ENCODE measurements around the gene GRIN2D.

Gene GRIN2D

DNA sequence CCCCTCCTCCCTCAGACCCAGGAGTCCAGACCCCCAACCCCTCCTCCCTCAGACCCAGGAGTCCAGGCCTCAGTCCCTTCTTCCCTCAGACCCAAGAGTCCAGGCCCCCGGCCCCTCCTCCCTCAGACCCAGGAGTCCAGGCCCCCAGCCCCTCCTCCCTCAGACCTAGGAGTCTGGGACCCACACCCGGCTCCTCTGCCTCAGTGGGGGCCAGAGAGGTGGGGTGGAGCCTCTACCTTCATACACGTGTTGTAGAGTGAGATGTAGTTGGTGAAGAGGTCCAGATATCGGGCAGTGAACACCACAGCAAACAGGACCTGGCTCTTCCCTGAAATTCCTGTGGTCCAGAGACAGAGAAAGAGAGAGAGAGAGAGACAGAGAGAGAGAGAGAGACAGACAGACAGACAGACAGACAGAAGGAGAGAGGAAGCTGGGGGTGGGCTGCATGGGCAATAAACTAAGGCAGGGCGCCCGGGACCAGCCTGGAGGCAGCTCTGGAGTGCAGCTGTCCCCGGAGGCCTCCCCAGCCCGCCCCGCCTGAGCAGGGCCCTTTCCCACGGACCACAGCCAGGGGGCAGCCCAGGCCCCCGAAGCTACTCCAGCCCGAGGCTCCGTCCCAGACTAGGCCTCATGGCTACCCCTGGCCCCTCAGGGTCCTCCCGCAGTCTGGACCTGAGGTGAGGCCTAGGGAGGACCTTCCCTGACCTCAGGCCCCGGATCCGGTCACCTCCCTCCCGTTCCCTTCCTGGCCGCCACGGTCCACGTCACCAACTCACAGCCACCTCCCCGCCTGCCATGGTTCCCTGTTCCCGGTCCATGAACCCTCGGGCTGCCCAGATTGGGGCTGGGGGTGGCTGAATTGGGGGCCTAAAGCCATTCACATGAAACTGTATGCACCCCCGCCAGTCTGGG, 3.0 kb upstream of the GRIN2D start (continued):
- TF ChIP-seq ZNF324 (tag by site-specific recombination; IDR thresholded peaks at IDR 0.05) (peak; percentile 84; the same call in 1 of the 2 replicates), GLIS2 (tag by site-specific recombination; IDR thresholded peaks at IDR 0.05) (peak; percentile 70), ZNF530 (tag by site-specific recombination; IDR thresholded peaks at IDR 0.05; ENCODE audit: low read depth) (no peak), ZNF391 (tag by site-specific recombination; IDR thresholded peaks at IDR 0.05; ENCODE audit: borderline replicate concordance, low read depth) (peak; percentile 54; the same call in 1 of the 2 replicates), ZNF433 (tag by site-specific recombination; IDR thresholded peaks at IDR 0.05; ENCODE audit: low read depth) (no peak), ZNF202 (tag by site-specific recombination; IDR thresholded peaks at IDR 0.05; ENCODE audit: borderline replicate concordance) (no peak), ZNF335 (tag by site-specific recombination; conservative IDR thresholded peaks at IDR 0.05) (peak; percentile 94), ZFP3 (tag by site-specific recombination; IDR thresholded peaks at IDR 0.05; ENCODE audit: low read depth) (no peak), ZNF292 (tag by site-specific recombination; IDR thresholded peaks at IDR 0.05; ENCODE audit: borderline replicate concordance, low read depth) (no peak), FEZF1 (tag by site-specific recombination; IDR thresholded peaks at IDR 0.05) (no peak), ZNF549 (tag by site-specific recombination; IDR thresholded peaks at IDR 0.05) (no peak), ZNF10 (tag by site-specific recombination; IDR thresholded peaks at IDR 0.05) (no peak)
- TF ChIP-seq, protein P1, sequence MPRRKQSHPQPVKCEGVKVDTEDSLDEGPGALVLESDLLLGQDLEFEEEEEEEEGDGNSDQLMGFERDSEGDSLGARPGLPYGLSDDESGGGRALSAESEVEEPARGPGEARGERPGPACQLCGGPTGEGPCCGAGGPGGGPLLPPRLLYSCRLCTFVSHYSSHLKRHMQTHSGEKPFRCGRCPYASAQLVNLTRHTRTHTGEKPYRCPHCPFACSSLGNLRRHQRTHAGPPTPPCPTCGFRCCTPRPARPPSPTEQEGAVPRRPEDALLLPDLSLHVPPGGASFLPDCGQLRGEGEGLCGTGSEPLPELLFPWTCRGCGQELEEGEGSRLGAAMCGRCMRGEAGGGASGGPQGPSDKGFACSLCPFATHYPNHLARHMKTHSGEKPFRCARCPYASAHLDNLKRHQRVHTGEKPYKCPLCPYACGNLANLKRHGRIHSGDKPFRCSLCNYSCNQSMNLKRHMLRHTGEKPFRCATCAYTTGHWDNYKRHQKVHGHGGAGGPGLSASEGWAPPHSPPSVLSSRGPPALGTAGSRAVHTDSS (tag by site-specific recombination; IDR thresholded peaks at IDR 0.05), result no peak; the same call in 1 of the 2 replicates
- TF ChIP-seq, protein P2, sequence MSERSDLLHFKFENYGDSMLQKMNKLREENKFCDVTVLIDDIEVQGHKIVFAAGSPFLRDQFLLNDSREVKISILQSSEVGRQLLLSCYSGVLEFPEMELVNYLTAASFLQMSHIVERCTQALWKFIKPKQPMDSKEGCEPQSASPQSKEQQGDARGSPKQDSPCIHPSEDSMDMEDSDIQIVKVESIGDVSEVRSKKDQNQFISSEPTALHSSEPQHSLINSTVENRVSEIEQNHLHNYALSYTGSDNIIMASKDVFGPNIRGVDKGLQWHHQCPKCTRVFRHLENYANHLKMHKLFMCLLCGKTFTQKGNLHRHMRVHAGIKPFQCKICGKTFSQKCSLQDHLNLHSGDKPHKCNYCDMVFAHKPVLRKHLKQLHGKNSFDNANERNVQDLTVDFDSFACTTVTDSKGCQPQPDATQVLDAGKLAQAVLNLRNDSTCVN (tag by site-specific recombination; optimal IDR thresholded peaks at IDR 0.05), result peak; percentile 20
- TF ChIP-seq, protein P3, sequence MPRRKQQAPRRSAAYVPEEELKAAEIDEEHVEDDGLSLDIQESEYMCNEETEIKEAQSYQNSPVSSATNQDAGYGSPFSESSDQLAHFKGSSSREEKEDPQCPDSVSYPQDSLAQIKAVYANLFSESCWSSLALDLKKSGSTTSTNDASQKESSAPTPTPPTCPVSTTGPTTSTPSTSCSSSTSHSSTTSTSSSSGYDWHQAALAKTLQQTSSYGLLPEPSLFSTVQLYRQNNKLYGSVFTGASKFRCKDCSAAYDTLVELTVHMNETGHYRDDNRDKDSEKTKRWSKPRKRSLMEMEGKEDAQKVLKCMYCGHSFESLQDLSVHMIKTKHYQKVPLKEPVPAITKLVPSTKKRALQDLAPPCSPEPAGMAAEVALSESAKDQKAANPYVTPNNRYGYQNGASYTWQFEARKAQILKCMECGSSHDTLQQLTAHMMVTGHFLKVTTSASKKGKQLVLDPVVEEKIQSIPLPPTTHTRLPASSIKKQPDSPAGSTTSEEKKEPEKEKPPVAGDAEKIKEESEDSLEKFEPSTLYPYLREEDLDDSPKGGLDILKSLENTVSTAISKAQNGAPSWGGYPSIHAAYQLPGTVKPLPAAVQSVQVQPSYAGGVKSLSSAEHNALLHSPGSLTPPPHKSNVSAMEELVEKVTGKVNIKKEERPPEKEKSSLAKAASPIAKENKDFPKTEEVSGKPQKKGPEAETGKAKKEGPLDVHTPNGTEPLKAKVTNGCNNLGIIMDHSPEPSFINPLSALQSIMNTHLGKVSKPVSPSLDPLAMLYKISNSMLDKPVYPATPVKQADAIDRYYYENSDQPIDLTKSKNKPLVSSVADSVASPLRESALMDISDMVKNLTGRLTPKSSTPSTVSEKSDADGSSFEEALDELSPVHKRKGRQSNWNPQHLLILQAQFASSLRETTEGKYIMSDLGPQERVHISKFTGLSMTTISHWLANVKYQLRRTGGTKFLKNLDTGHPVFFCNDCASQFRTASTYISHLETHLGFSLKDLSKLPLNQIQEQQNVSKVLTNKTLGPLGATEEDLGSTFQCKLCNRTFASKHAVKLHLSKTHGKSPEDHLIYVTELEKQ (tag by site-specific recombination; IDR thresholded peaks at IDR 0.05; ENCODE audit: borderline replicate concordance), result no peak
- TF ChIP-seq, protein P4, sequence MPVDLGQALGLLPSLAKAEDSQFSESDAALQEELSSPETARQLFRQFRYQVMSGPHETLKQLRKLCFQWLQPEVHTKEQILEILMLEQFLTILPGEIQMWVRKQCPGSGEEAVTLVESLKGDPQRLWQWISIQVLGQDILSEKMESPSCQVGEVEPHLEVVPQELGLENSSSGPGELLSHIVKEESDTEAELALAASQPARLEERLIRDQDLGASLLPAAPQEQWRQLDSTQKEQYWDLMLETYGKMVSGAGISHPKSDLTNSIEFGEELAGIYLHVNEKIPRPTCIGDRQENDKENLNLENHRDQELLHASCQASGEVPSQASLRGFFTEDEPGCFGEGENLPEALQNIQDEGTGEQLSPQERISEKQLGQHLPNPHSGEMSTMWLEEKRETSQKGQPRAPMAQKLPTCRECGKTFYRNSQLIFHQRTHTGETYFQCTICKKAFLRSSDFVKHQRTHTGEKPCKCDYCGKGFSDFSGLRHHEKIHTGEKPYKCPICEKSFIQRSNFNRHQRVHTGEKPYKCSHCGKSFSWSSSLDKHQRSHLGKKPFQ (tag by site-specific recombination; IDR thresholded peaks at IDR 0.05), result no peak
- TF ChIP-seq, protein P5, sequence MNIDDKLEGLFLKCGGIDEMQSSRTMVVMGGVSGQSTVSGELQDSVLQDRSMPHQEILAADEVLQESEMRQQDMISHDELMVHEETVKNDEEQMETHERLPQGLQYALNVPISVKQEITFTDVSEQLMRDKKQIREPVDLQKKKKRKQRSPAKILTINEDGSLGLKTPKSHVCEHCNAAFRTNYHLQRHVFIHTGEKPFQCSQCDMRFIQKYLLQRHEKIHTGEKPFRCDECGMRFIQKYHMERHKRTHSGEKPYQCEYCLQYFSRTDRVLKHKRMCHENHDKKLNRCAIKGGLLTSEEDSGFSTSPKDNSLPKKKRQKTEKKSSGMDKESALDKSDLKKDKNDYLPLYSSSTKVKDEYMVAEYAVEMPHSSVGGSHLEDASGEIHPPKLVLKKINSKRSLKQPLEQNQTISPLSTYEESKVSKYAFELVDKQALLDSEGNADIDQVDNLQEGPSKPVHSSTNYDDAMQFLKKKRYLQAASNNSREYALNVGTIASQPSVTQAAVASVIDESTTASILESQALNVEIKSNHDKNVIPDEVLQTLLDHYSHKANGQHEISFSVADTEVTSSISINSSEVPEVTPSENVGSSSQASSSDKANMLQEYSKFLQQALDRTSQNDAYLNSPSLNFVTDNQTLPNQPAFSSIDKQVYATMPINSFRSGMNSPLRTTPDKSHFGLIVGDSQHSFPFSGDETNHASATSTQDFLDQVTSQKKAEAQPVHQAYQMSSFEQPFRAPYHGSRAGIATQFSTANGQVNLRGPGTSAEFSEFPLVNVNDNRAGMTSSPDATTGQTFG (tag by site-specific recombination; IDR thresholded peaks at IDR 0.05; ENCODE audit: borderline replicate concordance), result 0 out of 2 replicates have a peak, but pooled peaks have one; percentile 11
- TF ChIP-seq, protein P6, sequence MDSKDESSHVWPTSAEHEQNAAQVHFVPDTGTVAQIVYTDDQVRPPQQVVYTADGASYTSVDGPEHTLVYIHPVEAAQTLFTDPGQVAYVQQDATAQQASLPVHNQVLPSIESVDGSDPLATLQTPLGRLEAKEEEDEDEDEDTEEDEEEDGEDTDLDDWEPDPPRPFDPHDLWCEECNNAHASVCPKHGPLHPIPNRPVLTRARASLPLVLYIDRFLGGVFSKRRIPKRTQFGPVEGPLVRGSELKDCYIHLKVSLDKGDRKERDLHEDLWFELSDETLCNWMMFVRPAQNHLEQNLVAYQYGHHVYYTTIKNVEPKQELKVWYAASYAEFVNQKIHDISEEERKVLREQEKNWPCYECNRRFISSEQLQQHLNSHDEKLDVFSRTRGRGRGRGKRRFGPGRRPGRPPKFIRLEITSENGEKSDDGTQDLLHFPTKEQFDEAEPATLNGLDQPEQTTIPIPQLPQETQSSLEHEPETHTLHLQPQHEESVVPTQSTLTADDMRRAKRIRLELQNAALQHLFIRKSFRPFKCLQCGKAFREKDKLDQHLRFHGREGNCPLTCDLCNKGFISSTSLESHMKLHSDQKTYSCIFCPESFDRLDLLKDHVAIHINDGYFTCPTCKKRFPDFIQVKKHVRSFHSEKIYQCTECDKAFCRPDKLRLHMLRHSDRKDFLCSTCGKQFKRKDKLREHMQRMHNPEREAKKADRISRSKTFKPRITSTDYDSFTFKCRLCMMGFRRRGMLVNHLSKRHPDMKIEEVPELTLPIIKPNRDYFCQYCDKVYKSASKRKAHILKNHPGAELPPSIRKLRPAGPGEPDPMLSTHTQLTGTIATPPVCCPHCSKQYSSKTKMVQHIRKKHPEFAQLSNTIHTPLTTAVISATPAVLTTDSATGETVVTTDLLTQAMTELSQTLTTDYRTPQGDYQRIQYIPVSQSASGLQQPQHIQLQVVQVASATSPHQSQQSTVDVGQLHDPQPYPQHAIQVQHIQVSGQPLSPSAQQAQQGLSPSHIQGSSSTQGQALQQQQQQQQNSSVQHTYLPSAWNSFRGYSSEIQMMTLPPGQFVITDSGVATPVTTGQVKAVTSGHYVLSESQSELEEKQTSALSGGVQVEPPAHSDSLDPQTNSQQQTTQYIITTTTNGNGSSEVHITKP (tag by site-specific recombination; IDR thresholded peaks at IDR 0.05), result peak; percentile 73
- TF ChIP-seq, protein P7, sequence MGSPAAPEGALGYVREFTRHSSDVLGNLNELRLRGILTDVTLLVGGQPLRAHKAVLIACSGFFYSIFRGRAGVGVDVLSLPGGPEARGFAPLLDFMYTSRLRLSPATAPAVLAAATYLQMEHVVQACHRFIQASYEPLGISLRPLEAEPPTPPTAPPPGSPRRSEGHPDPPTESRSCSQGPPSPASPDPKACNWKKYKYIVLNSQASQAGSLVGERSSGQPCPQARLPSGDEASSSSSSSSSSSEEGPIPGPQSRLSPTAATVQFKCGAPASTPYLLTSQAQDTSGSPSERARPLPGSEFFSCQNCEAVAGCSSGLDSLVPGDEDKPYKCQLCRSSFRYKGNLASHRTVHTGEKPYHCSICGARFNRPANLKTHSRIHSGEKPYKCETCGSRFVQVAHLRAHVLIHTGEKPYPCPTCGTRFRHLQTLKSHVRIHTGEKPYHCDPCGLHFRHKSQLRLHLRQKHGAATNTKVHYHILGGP (tag by site-specific recombination; IDR thresholded peaks at IDR 0.05), result peak; percentile 43; the same call in 1 of the 2 replicates
